Suprapubic skin (tissue), 3 donors: Measurements from ENCODE around the gene TCF7L2.

Source experiments
- CTCF ChIP-seq, 2 donors: fragments of 200-600 bp in 1 of 2; fragments of 450-650 bp in 1 of 2; sonication (generic) in 1 of 2; IDR thresholded peaks; one replicate each; pipeline ENCODE4 v1.5.1; 2016 to 2019; ENCODE audit warnings: antibody characterized with exemption in 2 of 2, mild to moderate bottlenecking in 1 of 2, moderate library complexity in 1 of 2
- EP300 ChIP-seq: sonication (generic); formaldehyde crosslinking; IDR thresholded peaks from one replicate; pipeline ENCODE4 v1.6.1; 2017; ENCODE audit warnings: antibody characterized with exemption
- POLR2A ChIP-seq, 2 donors: fragments of 450-650 bp; IDR thresholded peaks; one replicate each; pipeline ENCODE4 v1.6.1; 2017; ENCODE audit warnings: antibody characterized with exemption in 2 of 2, mild to moderate bottlenecking in 2 of 2, moderate library complexity in 2 of 2

- no peak for TF ChIP-seq POLR2A (IDR thresholded peaks at IDR 0.05)
- TF ChIP-seq CTCF (IDR thresholded peaks at IDR 0.05) = no peak
- TF ChIP-seq EP300 = no peak
Observed at GRCh38 chr10:113066561-113067312, 116.7 kb downstream of the TCF7L2 start.
